Muscle layer of duodenum (tissue), 2 donors: ENCODE results near the gene DPRX.

Experiments used
- H3K27ac ChIP-seq: one replicate; pipeline ENCODE4 v1.7.0; 2013; ENCODE audit warnings: mild to moderate bottlenecking, low read length
- H3K27me3 ChIP-seq: one replicate; pipeline ENCODE4 v1.7.0; 2013; ENCODE audit warnings: low read depth, mild to moderate bottlenecking, control low read depth, low read length
- H3K36me3 ChIP-seq, 2 donors: one replicate each; pipeline ENCODE4 v1.7.0; 2013; ENCODE audit warnings: low read length in 2 of 2, control low read depth in 1 of 2, mild to moderate bottlenecking in 1 of 2; ENCODE audit not compliant: insufficient read depth in 2 of 2, control insufficient read depth in 1 of 2
- H3K4me1 ChIP-seq, 2 donors: one replicate each; pipeline ENCODE4 v1.7.0; 2013; ENCODE audit warnings: low read length in 2 of 2, mild to moderate bottlenecking in 2 of 2, control low read depth in 1 of 2, moderate library complexity in 1 of 2; ENCODE audit not compliant: insufficient read depth in 2 of 2, control insufficient read depth in 1 of 2
- H3K4me3 ChIP-seq, 2 donors: one replicate each; pipeline ENCODE4 v1.7.0; 2013; ENCODE audit warnings: low read length in 2 of 2, low read depth in 1 of 2, mild to moderate bottlenecking in 1 of 2
- H3K9me3 ChIP-seq, 2 donors: one replicate each; pipeline ENCODE4 v1.7.0; 2013; ENCODE audit warnings: low read length in 2 of 2, control low read depth in 1 of 2, mild to moderate bottlenecking in 1 of 2; ENCODE audit not compliant: control insufficient read depth in 1 of 2
- donor health status: healthy.

The DPRX gene

DNA sequence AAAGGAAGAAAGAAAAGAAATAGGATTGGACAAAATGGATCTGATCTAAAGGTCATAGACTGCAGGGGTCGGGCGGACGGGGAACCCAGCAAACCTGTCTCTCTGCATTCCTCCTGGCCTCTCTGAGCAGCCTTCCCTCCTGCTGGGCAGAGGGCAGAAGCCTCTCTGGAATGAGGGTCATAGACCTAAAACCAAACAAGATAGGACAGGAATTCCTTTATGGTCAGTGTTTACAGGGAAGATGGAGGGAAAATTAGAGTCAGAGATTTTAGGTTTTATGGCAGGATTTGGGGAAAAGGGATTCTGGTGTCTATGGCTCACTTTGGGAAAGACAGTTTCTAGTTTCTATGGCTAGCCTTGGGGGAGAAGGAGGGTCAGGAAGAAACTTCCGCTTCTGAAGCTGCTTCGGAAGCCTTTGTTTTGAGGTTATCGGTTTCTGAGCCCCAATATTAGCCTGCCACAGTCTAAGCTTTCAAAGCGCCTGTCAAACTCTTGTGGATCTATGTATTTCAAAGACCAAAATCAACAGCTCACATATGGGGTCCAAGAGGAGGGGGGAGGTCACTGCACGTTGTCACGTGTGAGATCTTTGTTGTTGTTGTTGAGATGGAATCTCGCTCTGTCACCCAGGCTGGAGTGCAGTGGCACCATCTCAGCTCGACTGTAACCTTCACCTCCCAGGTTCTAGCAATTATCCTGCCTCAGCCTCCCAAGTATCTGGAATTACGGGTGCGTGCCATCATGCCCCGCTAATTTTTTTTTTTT, 18.9 kb upstream of the DPRX start:
- H3K4me1 ChIP-seq, result no peaks in the 10 kb centered on the region
- no peak overlapping the region for H3K4me3 ChIP-seq
- H3K27ac ChIP-seq, result no peak overlapping the region
- no peaks in the 10 kb centered on the region for H3K9me3 ChIP-seq
- no peaks in the 10 kb centered on the region for H3K27me3 ChIP-seq
- no peaks in the 10 kb centered on the region for H3K36me3 ChIP-seq

DNA sequence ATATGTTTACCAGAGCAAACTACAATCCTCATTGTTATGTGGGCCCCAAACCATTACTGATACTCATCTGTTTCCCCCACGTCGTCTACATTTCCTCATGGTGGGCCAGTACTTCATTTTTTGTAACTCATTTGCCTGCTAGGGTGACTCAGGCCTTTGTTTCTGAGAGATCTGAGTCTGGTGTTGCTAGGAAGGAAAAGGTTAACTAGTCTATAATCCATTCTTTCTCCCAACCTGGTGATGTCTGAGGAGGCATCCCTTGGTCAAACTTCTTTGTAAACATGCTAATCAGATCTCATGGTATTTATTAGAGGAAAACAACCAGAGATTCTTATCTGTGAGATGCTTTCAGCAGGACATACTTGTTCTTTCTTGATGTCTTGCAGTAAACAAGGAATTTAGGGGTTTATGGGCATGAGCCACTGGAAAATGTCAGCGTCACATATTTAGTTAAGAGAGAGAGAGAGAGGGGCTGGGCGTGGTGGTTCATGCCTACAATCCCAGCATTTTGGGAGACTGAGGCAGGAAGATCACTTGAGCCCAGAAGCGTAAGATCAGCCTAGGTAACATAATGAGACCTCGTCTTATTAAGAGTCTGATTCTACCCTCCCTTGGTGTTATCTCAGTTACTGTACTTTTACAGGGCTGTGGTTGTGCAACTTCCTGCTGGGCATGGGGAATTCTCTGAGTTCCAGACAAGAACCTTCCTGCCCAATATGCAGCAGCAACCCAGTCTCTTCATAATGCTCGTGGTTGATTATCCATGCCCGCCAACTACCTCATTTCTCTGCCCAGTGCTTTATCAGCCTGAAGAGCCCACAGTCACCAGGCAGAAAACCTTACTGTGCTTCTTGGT, 9.7 kb upstream of the DPRX start:
- no peak overlapping the region for H3K4me3 ChIP-seq
- no peak overlapping the region for H3K27ac ChIP-seq
- H3K9me3 ChIP-seq, result no peaks in the 10 kb centered on the region
- no peaks in the 10 kb centered on the region for H3K27me3 ChIP-seq
- no peaks in the 10 kb centered on the region for H3K36me3 ChIP-seq
- H3K4me1 ChIP-seq, result no peaks in the 10 kb centered on the region

DNA sequence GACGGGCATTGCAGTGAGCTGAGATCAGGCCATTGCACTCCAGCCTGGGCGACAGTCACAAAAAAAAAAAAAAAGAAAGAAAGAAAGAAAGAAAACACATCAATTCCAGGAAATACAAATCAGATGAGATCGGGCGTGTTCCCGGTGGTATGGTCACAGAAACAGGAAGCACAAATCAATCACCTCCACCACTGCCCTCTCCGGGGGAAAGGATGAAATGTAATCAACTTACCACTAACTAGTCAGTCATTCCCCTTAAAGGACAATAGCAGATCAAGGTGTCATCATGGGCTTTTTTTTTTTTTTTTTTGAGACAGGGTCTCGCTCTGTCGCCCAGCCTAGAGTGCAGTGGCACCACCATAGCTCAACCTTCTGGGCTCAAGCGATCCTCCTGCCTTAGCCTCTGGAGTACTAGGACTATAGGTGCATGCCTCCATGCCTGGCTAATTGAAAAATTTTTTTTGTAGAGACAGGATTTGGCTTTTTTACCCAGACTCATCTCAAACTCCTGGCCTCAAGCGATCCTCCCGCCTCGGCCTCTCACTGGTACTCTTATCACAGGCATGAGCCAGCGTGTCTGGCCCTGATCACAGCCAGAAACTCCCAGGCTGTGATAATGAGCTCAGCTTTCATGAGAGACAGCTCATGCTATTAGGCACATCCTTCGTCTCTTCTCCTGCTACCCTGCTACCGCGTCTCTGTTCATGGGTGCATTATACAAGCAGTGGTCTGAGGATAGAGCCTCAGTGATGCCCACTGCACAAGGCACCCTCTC, 6.8 kb upstream of the DPRX start:
- Histone ChIP-seq H3K9me3 (no peaks in the 10 kb centered on the region), H3K4me1 (no peaks in the 10 kb centered on the region), H3K4me3 (no peak overlapping the region), H3K36me3 (no peaks in the 10 kb centered on the region), H3K27me3 (no peaks in the 10 kb centered on the region), H3K27ac (no peak overlapping the region)

DNA sequence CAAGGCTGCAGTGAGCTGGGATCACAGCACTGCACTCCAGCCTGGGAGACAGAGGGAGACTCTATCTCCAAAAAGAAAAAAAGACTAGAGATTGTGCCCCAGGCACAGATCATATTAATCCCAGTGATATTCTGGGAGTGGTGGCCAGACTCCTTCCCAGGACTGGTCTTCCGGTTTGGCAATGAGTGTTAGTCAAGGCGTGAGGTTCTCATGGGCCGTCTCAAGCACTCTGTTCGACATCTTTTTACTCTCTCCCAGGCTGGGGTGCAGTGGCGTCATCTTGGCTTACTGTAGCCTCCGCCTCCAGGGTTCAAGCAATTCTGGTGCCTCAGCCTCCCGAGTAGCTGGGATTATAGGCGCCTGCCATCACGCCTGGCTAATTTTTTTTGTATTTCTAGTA, 5.3 kb upstream of the DPRX start:
- H3K9me3 ChIP-seq, result no peaks in the 10 kb centered on the region
- H3K36me3 ChIP-seq, result no peaks in the 10 kb centered on the region
- no peaks in the 10 kb centered on the region for H3K4me1 ChIP-seq
- H3K27ac ChIP-seq, result no peak overlapping the region
- H3K4me3 ChIP-seq, result no peak overlapping the region
- H3K27me3 ChIP-seq, result no peaks in the 10 kb centered on the region

DNA sequence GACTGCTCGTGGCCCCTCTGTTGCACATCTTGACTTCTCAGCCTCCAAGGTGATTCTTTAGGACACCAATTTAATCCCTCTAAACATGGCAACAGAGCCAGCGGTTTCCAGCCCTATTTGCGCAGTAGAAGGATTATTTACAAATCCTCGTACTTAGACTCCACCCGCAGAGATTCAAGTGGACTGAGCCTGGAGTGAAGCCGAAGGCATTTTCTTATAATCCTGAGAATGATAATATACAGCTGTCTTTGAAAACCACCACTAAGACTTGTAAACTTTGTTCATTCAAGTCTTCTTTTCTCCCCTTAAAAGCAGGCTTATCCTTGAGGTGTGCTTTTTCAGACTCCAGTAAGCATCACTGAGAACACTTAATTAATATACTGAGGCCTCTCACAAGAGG, 4.8 kb upstream of the DPRX start:
- Histone ChIP-seq H3K4me3 (no peak overlapping the region), H3K36me3 (no peaks in the 10 kb centered on the region), H3K27me3 (no peaks in the 10 kb centered on the region), H3K27ac (no peak overlapping the region), H3K9me3 (no peaks in the 10 kb centered on the region), H3K4me1 (no peaks in the 10 kb centered on the region)

DNA sequence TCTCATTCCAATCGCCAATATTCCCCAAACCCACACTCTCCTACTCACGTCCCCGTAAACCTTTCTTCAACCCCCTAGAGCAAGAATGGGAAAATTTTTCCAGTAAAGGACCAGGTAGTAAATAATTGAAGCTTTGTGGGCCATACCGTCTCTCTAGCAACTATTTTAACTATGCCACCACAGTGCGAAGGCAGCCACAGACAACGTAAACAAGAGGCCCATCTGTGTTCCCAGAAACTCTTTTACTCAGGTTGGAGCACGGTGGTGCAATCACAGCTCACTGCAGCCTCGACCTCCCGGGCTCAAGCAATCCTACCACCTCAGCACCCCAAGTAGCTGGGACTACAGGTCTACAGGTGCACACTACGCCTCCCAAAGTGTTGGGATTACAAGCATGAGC, 3.0 kb downstream of the DPRX start:
- no peak overlapping the region for H3K4me3 ChIP-seq
- no peaks in the 10 kb centered on the region for H3K4me1 ChIP-seq
- H3K36me3 ChIP-seq, result no peaks in the 10 kb centered on the region
- no peaks in the 10 kb centered on the region for H3K9me3 ChIP-seq
- H3K27me3 ChIP-seq, result no peaks in the 10 kb centered on the region
- H3K27ac ChIP-seq, result no peak overlapping the region

DNA sequence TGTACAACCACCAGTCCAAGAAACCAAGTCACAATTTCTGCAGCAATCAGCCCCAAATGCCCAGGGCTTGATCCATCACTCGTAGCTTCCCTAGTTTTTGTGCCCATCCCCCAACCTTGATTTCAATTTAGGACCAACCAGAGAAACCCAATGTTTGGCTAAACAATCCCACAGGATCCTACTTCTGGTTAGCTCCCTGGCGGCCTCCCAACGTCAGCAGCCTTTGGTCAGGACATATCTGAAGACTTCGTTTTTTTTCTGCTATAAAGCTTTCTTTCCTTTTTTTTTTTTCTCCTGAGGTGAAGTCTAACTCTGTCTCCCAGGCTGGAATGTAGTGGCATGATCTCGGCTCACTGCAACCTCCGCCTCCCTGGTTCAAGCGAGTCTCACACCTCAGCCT, 7.7 kb downstream of the DPRX start:
- no peaks in the 10 kb centered on the region for H3K36me3 ChIP-seq
- no peak overlapping the region for H3K27ac ChIP-seq
- no peaks in the 10 kb centered on the region for H3K4me1 ChIP-seq
- no peaks in the 10 kb centered on the region for H3K27me3 ChIP-seq
- no peak overlapping the region for H3K4me3 ChIP-seq
- H3K9me3 ChIP-seq, result no peaks in the 10 kb centered on the region

DNA sequence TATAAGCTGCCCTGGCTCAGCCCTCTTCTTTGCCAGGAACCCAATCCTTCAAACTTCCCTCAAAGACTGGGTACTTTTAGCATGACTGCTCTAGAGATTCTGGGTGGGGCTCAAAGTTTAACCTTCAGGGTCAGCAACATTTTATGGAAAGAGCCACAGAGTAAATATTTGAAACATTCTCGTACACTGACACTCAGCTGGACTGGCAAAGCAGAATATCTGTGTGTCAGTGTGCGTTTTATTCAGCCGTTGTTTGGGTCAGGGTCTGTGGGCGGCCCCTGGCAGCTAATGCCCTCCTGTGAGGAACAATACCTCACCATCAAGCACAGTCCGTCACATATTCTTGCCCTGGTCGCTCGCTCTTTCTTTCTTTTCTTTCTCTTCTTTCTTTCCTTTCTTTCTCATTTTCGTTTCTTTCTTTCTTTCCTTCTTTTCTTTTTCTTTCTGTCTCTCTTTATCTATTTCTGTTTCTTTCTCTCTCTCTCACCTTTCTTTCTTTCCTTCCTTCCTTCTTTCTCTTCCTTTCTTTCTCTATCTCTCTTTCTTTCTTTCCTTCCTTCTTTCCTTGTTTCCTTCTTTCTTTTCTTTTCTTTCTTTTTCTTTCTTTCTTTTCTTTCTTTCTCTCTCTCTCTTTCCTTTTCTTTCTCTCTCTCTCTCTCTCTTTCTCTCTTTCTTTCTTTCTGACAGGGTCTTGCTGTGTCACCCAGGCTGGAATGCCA, 10.7 kb downstream of the DPRX start:
- no peaks in the 10 kb centered on the region for H3K36me3 ChIP-seq
- H3K4me1 ChIP-seq, result no peaks in the 10 kb centered on the region
- peaks cover 0 to 4% of the 10 kb centered on the region in 2 donors for H3K9me3 ChIP-seq
- H3K27ac ChIP-seq, result no peak overlapping the region
- H3K4me3 ChIP-seq, result no peak overlapping the region
- no peaks in the 10 kb centered on the region for H3K27me3 ChIP-seq

DNA sequence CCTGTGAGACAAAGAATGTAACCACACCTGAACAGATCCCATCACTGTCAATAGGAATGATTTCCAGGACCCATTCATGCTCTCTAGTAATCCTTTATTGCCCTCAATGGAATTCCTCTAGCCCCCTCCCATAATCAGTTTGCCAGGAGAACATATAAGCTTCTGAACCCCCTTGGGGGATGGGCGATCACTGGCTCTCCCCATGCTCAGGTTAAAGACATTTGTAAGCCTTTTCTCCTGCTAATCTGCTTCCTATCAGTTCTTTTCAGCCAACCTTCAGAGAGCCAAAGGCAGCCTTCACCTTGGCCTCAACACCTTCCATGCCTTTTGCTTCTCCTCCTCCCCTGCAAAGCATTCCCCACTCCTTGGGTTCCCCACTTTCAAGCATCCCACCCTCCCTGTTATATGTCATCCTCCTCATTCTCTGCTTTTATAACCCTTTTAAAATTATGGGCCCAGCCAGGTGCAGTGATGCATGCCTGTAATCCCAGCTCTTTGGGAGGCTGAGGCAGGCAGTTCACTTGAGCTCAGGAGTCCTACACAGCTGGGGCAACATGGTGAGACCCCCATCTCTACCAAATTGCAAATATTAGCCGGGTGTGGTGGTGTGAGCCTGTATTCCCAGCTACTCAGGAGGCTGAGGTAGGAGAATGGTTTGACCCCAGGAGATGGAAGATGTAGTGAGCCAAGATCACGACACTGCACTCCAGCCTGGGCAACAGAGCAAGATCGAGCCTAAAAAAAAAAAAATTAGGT, 12.4 kb downstream of the DPRX start:
- Histone ChIP-seq H3K27me3 (no peaks in the 10 kb centered on the region), H3K4me1 (no peaks in the 10 kb centered on the region), H3K9me3 (peaks cover 0 to 8% of the 10 kb centered on the region in 2 donors), H3K4me3 (no peak overlapping the region), H3K27ac (no peak overlapping the region), H3K36me3 (no peaks in the 10 kb centered on the region)

DNA sequence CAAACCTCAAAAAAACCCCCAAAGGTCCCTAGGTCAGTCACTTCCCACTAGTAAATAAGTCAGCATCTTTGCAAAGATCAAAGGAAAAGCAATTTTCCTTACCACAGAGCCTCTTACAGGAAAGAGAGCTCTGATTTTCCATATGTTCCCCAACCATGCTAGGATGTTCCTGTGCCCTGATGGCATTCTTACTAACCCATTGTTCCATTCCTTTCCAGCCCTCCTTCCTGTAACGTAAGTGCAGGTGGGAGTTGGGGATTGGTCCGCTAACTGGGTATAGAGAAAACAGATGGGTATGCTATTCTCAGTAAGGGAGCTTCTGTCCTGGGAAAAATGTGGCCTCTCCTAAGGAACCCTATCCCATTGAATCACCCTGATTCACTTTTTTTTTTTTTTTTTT, 14.3 kb downstream of the DPRX start:
- Histone ChIP-seq H3K4me3 (no peak overlapping the region), H3K27ac (no peak overlapping the region), H3K4me1 (no peaks in the 10 kb centered on the region), H3K9me3 (peaks cover 0 to 14% of the 10 kb centered on the region in 2 donors), H3K27me3 (no peaks in the 10 kb centered on the region), H3K36me3 (no peaks in the 10 kb centered on the region)
